ENCODE data around the gene CELF2.

The CELF2 gene

GRCh38 chr10:11208908-11209829 lies 191.5 kb downstream of the CELF2 start:
- H4K8ac ChIP-seq (ENCODE audit: low read depth, low read length) = no peak overlapping the region
- no peak overlapping the region for H3K9ac ChIP-seq (ENCODE audit: low read depth, low read length, poor library complexity)
- H3K9me3 ChIP-seq (replicated peaks in 1 of 2; ENCODE audit: control insufficient read depth in 2 of 2, insufficient read depth in 1 of 2, low read depth in 1 of 2, low read length in 2 of 2) = no peaks in the 10 kb centered on the region
- H2BK15ac ChIP-seq (ENCODE audit: low read length) = no peak overlapping the region
- no peak overlapping the region for H2AK5ac ChIP-seq (ENCODE audit: low read depth, low read length)
- H2BK120ac ChIP-seq (ENCODE audit: low read depth, low read length) = no peak overlapping the region
- H3K4ac ChIP-seq (ENCODE audit: low read length) = no peak overlapping the region
- H4K91ac ChIP-seq (ENCODE audit: low read depth, low read length, poor library complexity) = no peak overlapping the region
- peaks cover 4 to 18% of the 10 kb centered on the region in 2 donors for H3K4me1 ChIP-seq (ENCODE audit: control insufficient read depth in 2 of 2, insufficient read depth in 1 of 2, low read depth in 1 of 2, low read length in 2 of 2)
- H3K4me2 ChIP-seq (ENCODE audit: insufficient read depth, low read length, poor library complexity, severe bottlenecking) = no peak overlapping the region
- H2BK12ac ChIP-seq (ENCODE audit: low read length) = no peak overlapping the region
- peaks cover 2% of the 10 kb centered on the region for H3K79me1 ChIP-seq (ENCODE audit: low read depth, low read length)
- no peaks in the 10 kb centered on the region for H3K27me3 ChIP-seq (ENCODE audit: control insufficient read depth in 3 of 3, insufficient read depth in 3 of 3, low read depth in 1 of 3, low read length in 3 of 3)
- DNase-seq (ENCODE audit: low spot score) = no peak
- no CpG with 5 or more reads among the region's 13 CpGs for WGBS, 2 donors (ENCODE audit: extremely low coverage in 2 of 2, insufficient read length in 2 of 2, insufficient replicate concordance in 1 of 2)
- no peak overlapping the region for H3K14ac ChIP-seq (ENCODE audit: low read length)
- no peak overlapping the region for H3K18ac ChIP-seq (ENCODE audit: low read length)
- H2BK5ac ChIP-seq (ENCODE audit: low read length) = no peak overlapping the region
- no peaks in the 10 kb centered on the region for H3K36me3 ChIP-seq (replicated peaks in 1 of 2; ENCODE audit: control insufficient read depth in 2 of 2, insufficient read depth in 2 of 2, low read length in 2 of 2)
- no peak overlapping the region for H3K27ac ChIP-seq (replicated peaks; ENCODE audit: low read length)
- H3K4me3 ChIP-seq (ENCODE audit: low read length in 2 of 2) = no peak overlapping the region
- no peak overlapping the region for H3K23ac ChIP-seq (ENCODE audit: low read depth, low read length, poor library complexity)
- H2AFZ ChIP-seq (ENCODE audit: low read length) = no peak overlapping the region

DNA sequence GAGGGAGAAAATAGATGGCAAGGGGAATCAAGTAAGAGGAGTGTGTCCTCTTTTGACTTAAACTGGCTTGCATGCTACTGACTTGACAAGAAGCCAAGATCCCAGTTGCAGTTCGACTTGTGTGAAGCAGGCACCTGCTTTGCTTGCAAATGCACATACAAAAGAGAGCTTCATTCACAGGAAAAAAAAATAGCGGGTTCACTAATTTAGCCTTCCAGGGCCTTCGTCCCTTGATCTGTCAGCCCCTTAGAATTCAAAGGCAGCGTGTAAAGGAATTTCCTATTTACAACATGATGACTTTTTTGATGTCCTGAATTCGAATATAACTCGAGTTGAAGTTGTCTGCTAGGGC lies 192.1 kb downstream of the CELF2 start:
- Histone ChIP-seq H3K27me3 (ENCODE audit: control insufficient read depth in 3 of 3, insufficient read depth in 3 of 3, low read depth in 1 of 3, low read length in 3 of 3) (no peaks in the 10 kb centered on the region), H3K23ac (ENCODE audit: low read depth, low read length, poor library complexity) (no peak overlapping the region), H3K79me1 (ENCODE audit: low read depth, low read length) (peaks cover 2% of the 10 kb centered on the region), H2AFZ (ENCODE audit: low read length) (no peak overlapping the region), H4K91ac (ENCODE audit: low read depth, low read length, poor library complexity) (no peak overlapping the region), H3K4me1 (ENCODE audit: control insufficient read depth in 2 of 2, insufficient read depth in 1 of 2, low read depth in 1 of 2, low read length in 2 of 2) (peaks cover 4 to 13% of the 10 kb centered on the region in 2 donors), H2BK5ac (ENCODE audit: low read length) (no peak overlapping the region), H2AK5ac (ENCODE audit: low read depth, low read length) (no peak overlapping the region), H3K4me2 (ENCODE audit: insufficient read depth, low read length, poor library complexity, severe bottlenecking) (no peak overlapping the region), H3K9ac (ENCODE audit: low read depth, low read length, poor library complexity) (no peak overlapping the region), H3K36me3 (replicated peaks in 1 of 2; ENCODE audit: control insufficient read depth in 2 of 2, insufficient read depth in 2 of 2, low read length in 2 of 2) (no peaks in the 10 kb centered on the region), H3K9me3 (replicated peaks in 1 of 2; ENCODE audit: control insufficient read depth in 2 of 2, insufficient read depth in 1 of 2, low read depth in 1 of 2, low read length in 2 of 2) (no peaks in the 10 kb centered on the region), H3K14ac (ENCODE audit: low read length) (no peak overlapping the region), H3K27ac (replicated peaks; ENCODE audit: low read length) (no peak overlapping the region), H3K4ac (ENCODE audit: low read length) (no peak overlapping the region), H3K4me3 (ENCODE audit: low read length in 2 of 2) (no peak overlapping the region), H2BK15ac (ENCODE audit: low read length) (no peak overlapping the region), H4K8ac (ENCODE audit: low read depth, low read length) (no peak overlapping the region), H3K18ac (ENCODE audit: low read length) (no peak overlapping the region), H2BK12ac (ENCODE audit: low read length) (no peak overlapping the region), H2BK120ac (ENCODE audit: low read depth, low read length) (no peak overlapping the region)
- DNase-seq (ENCODE audit: low spot score) = no peak
- no CpG with 5 or more reads among the region's 6 CpGs for WGBS, 2 donors (ENCODE audit: extremely low coverage in 2 of 2, insufficient read length in 2 of 2, insufficient replicate concordance in 1 of 2)

- Histone ChIP-seq H3K4me2 (ENCODE audit: insufficient read depth, low read length, poor library complexity, severe bottlenecking) (no peak overlapping the region), H3K36me3 (replicated peaks in 1 of 2; ENCODE audit: control insufficient read depth in 2 of 2, insufficient read depth in 2 of 2, low read length in 2 of 2) (no peaks in the 10 kb centered on the region), H3K4me1 (ENCODE audit: control insufficient read depth in 2 of 2, insufficient read depth in 1 of 2, low read depth in 1 of 2, low read length in 2 of 2) (peaks cover 4 to 13% of the 10 kb centered on the region in 2 donors), H3K27ac (replicated peaks; ENCODE audit: low read length) (no peak overlapping the region), H4K91ac (ENCODE audit: low read depth, low read length, poor library complexity) (no peak overlapping the region), H3K4ac (ENCODE audit: low read length) (no peak overlapping the region), H4K8ac (ENCODE audit: low read depth, low read length) (no peak overlapping the region), H2BK120ac (ENCODE audit: low read depth, low read length) (no peak overlapping the region), H2BK12ac (ENCODE audit: low read length) (no peak overlapping the region), H2AK5ac (ENCODE audit: low read depth, low read length) (no peak overlapping the region), H3K9ac (ENCODE audit: low read depth, low read length, poor library complexity) (no peak overlapping the region), H2BK5ac (ENCODE audit: low read length) (no peak overlapping the region), H3K14ac (ENCODE audit: low read length) (no peak overlapping the region), H3K23ac (ENCODE audit: low read depth, low read length, poor library complexity) (no peak overlapping the region), H3K27me3 (ENCODE audit: control insufficient read depth in 3 of 3, insufficient read depth in 3 of 3, low read depth in 1 of 3, low read length in 3 of 3) (no peaks in the 10 kb centered on the region), H3K9me3 (replicated peaks in 1 of 2; ENCODE audit: control insufficient read depth in 2 of 2, insufficient read depth in 1 of 2, low read depth in 1 of 2, low read length in 2 of 2) (no peaks in the 10 kb centered on the region), H2AFZ (ENCODE audit: low read length) (no peak overlapping the region), H2BK15ac (ENCODE audit: low read length) (no peak overlapping the region), H3K79me1 (ENCODE audit: low read depth, low read length) (peaks cover 2% of the 10 kb centered on the region), H3K4me3 (ENCODE audit: low read length in 2 of 2) (no peak overlapping the region), H3K18ac (ENCODE audit: low read length) (no peak overlapping the region)
- WGBS, 2 donors (ENCODE audit: extremely low coverage in 2 of 2, insufficient read length in 2 of 2, insufficient replicate concordance in 1 of 2) = no CpG with 5 or more reads among the region's 13 CpGs
- DNase-seq (ENCODE audit: low spot score) = no peak
Observed at GRCh38 chr10:11210211-11210922, 192.7 kb downstream of the CELF2 start.
